HuH-7.5 (cell line): ENCODE measurements around the gene PCLO.

Source experiments
- DNase-seq: peaks from one replicate; pipeline ENCODE4 v3.0.0; 2011; ENCODE audit warnings: low spot score

The PCLO gene

GRCh38 chr7:83162402-83163256 is at the start of gene PCLO:
Gene PCLO (minus strand): TSS chr7:83162884. CDS start chr7:83162592, 292 bp downstream.
- peak; percentile 47 for DNase-seq

- DNase-seq = no peak
Observed at GRCh38 chr7:83211685-83212084, 49.0 kb upstream of the PCLO start.

GRCh38 chr7:83210479-83210878 is 47.8 kb upstream of the PCLO start:
- DNase-seq = no peak

- no peak for DNase-seq
Observed at GRCh38 chr7:83204715-83205114, 42.0 kb upstream of the PCLO start.

GRCh38 chr7:83201355-83201754 is 38.7 kb upstream of the PCLO start:
- DNase-seq = no peak

- DNase-seq = no peak
Observed at GRCh38 chr7:83190659-83191389, 28.1 kb upstream of the PCLO start.

- DNase-seq = no peak
Observed at GRCh38 chr7:83178796-83179195, 16.1 kb upstream of the PCLO start.

GRCh38 chr7:83178066-83178465 is 15.4 kb upstream of the PCLO start:
- DNase-seq = no peak

GRCh38 chr7:83173664-83174063 is 11.0 kb upstream of the PCLO start:
- DNase-seq = no peak

GRCh38 chr7:83166781-83167180 is 4.1 kb upstream of the PCLO start:
- no peak for DNase-seq

- no peak for DNase-seq
Observed at GRCh38 chr7:83161899-83162401, 734 bp downstream of the PCLO start.

- DNase-seq = no peak
Observed at GRCh38 chr7:83161186-83161585, 1.5 kb downstream of the PCLO start.

- no peak for DNase-seq
Observed at GRCh38 chr7:83159731-83160130, 3.0 kb downstream of the PCLO start.

- DNase-seq = no peak
Observed at GRCh38 chr7:83156006-83156405, 6.7 kb downstream of the PCLO start.

GRCh38 chr7:83155407-83155806 is 7.3 kb downstream of the PCLO start:
- DNase-seq = no peak

GRCh38 chr7:83153419-83153818 is 9.3 kb downstream of the PCLO start:
- no peak for DNase-seq

GRCh38 chr7:83150310-83150709 is 12.4 kb downstream of the PCLO start:
- no peak for DNase-seq

GRCh38 chr7:83149466-83149865 is 13.2 kb downstream of the PCLO start:
- DNase-seq = no peak

GRCh38 chr7:83148776-83149175 is 13.9 kb downstream of the PCLO start:
- no peak for DNase-seq

- no peak for DNase-seq
Observed at GRCh38 chr7:83143107-83143506, 19.6 kb downstream of the PCLO start.

GRCh38 chr7:83142365-83142764 is 20.3 kb downstream of the PCLO start:
- no peak for DNase-seq

GRCh38 chr7:83141927-83142326 is 20.8 kb downstream of the PCLO start:
- no peak for DNase-seq
